GM19025 (cell line): ENCODE data around the gene PABPN1.

Source experiments
- ATAC-seq: cut with Tn5 transposase; IDR thresholded peaks from one replicate; pipeline ENCODE4 v1.9.1; 2021; ENCODE audit warnings: mild to moderate bottlenecking, low read depth, moderate library complexity; ENCODE audit not compliant: unreplicated experiment

PABPN1 gene

GRCh38 chr14:23357261-23357660, 36.0 kb downstream of the PABPN1 start:
- no peak for ATAC-seq

DNA sequence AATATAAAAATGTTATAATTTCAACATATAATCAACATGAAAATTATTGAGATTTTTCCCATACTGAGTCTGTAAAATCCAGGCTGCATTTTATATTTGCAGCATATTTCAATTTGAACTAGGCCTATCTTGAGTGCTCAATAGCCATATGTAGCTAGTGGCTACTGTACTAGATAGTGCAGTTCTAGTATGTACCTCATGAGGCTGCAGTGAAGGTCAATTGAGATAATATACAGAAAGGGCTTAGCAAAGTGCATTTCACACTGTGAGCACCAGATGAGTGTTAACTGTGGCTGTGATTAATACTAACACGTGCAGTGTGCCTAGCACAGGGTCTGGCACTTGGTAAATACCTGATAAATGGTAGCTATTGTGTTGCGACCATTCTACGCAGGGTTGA, 36.8 kb downstream of the PABPN1 start:
- ATAC-seq = no peak

DNA sequence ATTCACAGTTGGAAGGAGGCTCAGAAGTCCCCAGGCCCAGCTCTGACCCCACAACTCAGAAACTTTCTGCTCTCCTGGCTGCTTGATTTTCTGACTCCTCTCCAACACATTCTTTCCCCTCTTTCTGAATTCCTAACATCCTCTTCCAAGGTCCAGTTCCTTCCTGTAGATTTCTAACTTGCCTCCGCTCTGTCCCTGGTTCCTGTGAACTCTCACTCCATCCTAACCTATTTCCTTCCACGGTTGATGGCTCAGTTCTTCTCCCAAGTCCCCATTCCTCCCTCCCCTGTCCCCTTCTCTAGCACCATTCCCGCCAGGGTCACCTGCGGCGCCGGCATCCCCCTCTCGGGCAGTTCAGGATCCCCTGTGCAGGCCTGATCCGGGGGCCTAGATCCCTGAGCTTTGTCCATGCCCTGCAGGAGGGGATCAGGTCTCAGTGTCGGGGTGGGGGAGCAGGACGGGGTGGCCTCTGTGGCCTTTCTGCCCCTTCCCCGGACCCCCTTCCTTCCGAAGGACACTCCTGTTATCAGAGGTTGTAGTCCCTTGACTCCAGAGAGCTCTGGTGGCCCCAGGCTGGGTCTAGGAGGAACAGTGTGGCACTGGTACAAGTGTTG, 37.4 kb downstream of the PABPN1 start:
- ATAC-seq = no peak

DNA sequence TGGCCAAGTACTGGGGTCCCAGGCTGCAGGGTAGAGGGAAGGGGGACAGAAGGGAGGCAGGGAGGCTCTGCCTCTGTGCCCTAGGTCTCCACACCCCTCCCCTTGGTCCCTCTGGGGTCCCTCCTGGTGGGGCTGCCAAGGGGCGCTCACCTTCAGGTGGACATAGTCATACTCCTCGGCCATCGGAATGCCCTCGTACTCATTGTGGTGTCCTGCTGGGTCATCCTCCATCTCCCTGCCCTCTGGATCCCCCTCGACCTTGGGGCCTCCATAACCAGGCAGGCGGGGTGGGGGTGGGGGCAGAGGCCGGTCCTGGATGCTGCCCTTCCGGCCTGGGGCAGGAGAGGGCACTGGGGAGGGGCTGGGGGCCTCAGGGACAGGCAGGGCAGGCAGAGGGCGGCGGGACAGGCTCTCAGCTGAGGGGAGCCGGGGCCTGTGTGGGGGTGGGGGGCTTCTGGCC, 37.9 kb downstream of the PABPN1 start:
- ATAC-seq = no peak

DNA sequence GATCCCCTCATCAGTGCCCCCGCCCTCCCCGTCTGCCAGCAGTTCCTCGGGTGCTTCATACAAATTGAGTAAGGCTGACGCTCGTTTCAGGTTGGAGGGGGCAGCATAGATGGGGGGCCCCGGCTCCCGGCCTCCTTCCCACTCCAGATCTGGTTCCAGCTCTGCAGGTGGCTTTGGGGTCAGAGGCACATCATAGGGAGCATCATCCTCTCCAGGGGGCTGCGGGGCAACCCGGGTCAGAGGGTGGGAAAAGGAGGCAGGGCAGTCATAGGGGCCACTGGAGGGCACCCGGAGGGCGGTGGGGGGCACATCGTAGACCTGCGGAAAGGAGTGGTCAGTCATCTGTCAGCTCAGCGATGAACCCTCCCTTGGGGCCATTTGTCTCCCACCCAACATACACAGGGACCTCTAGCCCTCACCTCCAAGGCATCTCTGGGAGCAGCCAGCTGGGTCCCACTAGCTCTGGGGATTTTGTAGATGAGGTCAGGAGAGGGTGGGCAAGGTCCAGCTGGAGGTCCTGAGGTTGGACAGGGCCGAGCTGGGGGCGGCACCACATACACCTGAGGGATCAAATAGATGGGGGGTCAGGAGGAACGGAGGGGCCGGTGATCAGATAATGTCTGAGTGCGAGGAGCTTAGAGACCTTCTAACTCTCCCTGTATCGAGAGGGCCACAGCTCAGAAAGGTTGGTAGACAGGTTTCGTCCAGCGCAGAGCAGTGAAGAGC, 38.6 kb downstream of the PABPN1 start:
- ATAC-seq = no peak

DNA sequence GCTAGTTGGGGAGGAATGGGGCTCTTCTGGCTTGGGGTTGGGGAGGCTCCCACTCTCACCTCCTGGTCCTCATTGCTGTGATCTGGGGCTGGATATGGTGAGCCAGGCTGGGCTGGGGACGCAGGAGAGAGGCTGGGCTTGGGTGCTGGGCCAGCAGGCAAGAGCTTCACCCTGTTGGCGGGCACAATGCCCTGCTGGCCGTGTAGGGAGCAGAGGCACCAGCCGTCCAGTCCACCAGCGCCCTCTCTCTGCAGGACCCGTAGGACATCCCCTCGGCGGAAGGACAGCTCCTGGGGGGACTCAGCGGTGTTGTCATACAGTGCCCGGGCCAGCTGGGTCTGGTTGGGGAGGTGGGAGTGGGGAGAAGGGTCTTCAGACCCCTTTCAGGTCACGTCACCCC, 39.2 kb downstream of the PABPN1 start:
- no peak for ATAC-seq

DNA sequence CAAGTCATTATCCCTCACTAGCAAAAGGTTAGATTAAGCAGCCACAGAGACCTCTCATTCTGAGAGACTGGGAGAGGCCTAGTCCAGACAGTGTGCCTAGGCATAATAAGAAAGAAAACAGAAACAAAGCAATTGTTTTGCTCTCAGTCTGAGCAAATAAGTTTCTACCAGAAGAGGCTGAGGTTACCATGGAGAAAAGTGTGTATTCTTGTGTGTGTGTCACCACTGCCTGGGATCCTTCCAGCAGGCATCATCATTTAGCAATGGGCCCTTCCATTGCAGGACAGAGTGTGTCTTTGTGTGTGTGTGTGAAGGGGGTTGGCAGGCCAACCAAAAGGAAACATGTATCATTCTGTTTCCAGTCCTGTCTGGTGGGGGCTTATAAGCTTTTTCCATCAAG, 40.1 kb downstream of the PABPN1 start:
- no peak for ATAC-seq

DNA sequence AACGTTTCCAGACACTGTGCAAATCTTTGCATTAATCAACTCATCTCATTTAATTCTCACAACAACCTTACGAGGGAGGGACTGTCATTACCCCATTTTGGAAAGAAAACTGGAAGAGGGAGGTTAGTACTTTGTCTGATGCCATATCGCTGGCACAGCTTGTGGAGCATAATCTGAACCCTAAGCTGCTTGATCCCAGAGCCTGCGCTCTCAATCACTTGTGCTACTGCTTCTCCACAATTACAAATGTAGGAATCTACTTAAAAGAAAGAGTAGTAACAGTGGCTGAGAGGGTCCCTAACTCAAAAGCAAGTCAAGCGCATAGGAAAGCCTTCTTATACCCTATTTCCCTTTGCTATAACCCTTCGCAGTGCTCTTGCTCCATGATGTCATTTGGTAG, 40.5 kb downstream of the PABPN1 start:
- no peak for ATAC-seq

DNA sequence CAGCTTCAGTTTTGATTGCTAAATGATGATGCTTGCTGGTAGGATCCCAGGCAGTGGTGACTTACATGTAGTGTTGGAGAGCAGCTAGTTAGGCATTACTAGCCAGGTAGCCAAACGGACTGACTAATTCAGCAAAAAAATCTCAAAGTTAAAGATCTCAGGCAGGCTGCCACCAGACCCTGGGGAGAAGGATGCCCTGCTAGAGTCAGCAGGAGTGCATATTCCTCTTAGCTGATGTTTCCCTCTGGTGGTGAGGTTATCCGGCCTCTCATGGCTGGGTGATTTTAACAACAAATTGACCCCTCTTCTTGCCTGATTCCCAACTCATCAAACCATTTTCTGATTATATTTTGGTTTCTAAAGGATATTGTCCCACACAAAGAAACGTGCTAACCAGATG, 40.9 kb downstream of the PABPN1 start:
- no peak for ATAC-seq

GRCh38 chr14:23364164-23365035, 43.1 kb downstream of the PABPN1 start:
- ATAC-seq = no peak

GRCh38 chr14:23365036-23365731, 43.9 kb downstream of the PABPN1 start, which contains the start of gene EFS:
TSS of gene EFS (minus strand) at chr14:23365172. CDS start at chr14:23365025, 147 bp downstream.
- ATAC-seq = no peak

- no peak for ATAC-seq
Observed at GRCh38 chr14:23365732-23366425, 44.6 kb downstream of the PABPN1 start.

- ATAC-seq = no peak
Observed at GRCh38 chr14:23366426-23366921, 45.2 kb downstream of the PABPN1 start.

- no peak for ATAC-seq
Observed at GRCh38 chr14:23370221-23370620, 49.0 kb downstream of the PABPN1 start.

GRCh38 chr14:23371865-23372264, 50.6 kb downstream of the PABPN1 start:
- no peak for ATAC-seq

GRCh38 chr14:23372509-23372908, 51.3 kb downstream of the PABPN1 start, which contains the start of gene IL25:
TSS of gene IL25 (plus strand) at chr14:23372809.
- no peak for ATAC-seq

DNA sequence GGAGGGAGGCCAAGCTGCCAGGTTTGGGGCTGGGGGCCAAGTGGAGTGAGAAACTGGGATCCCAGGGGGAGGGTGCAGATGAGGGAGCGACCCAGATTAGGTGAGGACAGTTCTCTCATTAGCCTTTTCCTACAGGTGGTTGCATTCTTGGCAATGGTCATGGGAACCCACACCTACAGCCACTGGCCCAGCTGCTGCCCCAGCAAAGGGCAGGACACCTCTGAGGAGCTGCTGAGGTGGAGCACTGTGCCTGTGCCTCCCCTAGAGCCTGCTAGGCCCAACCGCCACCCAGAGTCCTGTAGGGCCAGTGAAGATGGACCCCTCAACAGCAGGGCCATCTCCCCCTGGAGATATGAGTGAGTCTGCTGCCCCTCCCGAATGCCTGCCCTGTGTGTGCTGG, 51.8 kb downstream of the PABPN1 start:
- no peak for ATAC-seq
